Liver (tissue), 3 donors: ENCODE data around the gene PRSS8.

Experiments
- ATF3 ChIP-seq: IDR thresholded peaks from 2 replicates; pipeline ENCODE4 v1.6.1; 2016; ENCODE audit warnings: antibody characterized with exemption
- CTCF ChIP-seq: fragments of 150-350 bp; IDR thresholded peaks from 2 replicates; pipeline ENCODE4 v1.5.1; 2017; ENCODE audit warnings: improper control_type of control experiment, low read depth, low read length; ENCODE audit not compliant: missing input control
- EGR1 ChIP-seq, 2 donors: IDR thresholded peaks; 2 replicates each; pipeline ENCODE4 v1.6.1; 2016 to 2018; ENCODE audit warnings: antibody characterized with exemption in 2 of 2, low read depth in 2 of 2
- FOXA1 ChIP-seq: IDR thresholded peaks from 2 replicates; pipeline ENCODE4 v1.6.1; 2016; ENCODE audit warnings: antibody characterized with exemption
- GABPA ChIP-seq, 2 donors: IDR thresholded peaks in 1 of 2; conservative IDR thresholded peaks in 1 of 2; 2 replicates each; pipeline ENCODE4 v1.6.1; 2016; ENCODE audit warnings: antibody characterized with exemption in 2 of 2, mild to moderate bottlenecking in 1 of 2, moderate library complexity in 1 of 2
- HNF4A ChIP-seq, 2 donors: conservative IDR thresholded peaks; 2 replicates each; pipeline ENCODE4 v1.6.1; 2016; ENCODE audit warnings: antibody characterized with exemption in 2 of 2, mild to moderate bottlenecking in 2 of 2
- MAX ChIP-seq: IDR thresholded peaks from 2 replicates; pipeline ENCODE4 v1.6.1; 2016; ENCODE audit warnings: antibody characterized with exemption
- RAD21 ChIP-seq, 2 donors: IDR thresholded peaks; 2 replicates each; pipeline ENCODE4 v1.6.1; 2016; ENCODE audit warnings: antibody characterized with exemption in 2 of 2, mild to moderate bottlenecking in 2 of 2
- REST ChIP-seq: IDR thresholded peaks from 2 replicates; pipeline ENCODE4 v1.6.1; 2016; ENCODE audit warnings: antibody characterized with exemption, mild to moderate bottlenecking
- RXRA ChIP-seq, 2 donors: IDR thresholded peaks; 2 replicates each; pipeline ENCODE4 v1.6.1; 2017 to 2018; ENCODE audit warnings: antibody characterized with exemption in 2 of 2, mild to moderate bottlenecking in 1 of 2
- SP1 ChIP-seq: IDR thresholded peaks from 2 replicates; pipeline ENCODE4 v1.6.1; 2018; ENCODE audit warnings: antibody characterized with exemption, mild to moderate bottlenecking
- TAF1 ChIP-seq: conservative IDR thresholded peaks from 2 replicates; pipeline ENCODE4 v1.6.1; 2016; ENCODE audit warnings: antibody characterized with exemption, mild to moderate bottlenecking
- ZBTB33 ChIP-seq: IDR thresholded peaks from 2 replicates; pipeline ENCODE4 v1.6.1; 2016; ENCODE audit warnings: antibody characterized with exemption
- donor health status: healthy.
- donor health status: healthy.

- TF ChIP-seq CTCF (no peak), ZBTB33 (no peak), REST (no peak), EGR1 (IDR thresholded peaks at IDR 0.05; ENCODE audit: low read depth in 2 of 2) (no peak), TAF1 (no peak), ATF3 (no peak), FOXA1 (no peak), RXRA (IDR thresholded peaks at IDR 0.05) (no peak), MAX (no peak), RAD21 (IDR thresholded peaks at IDR 0.05) (no peak), GABPA (IDR thresholded peaks at IDR 0.05 in 1 of 2, conservative IDR thresholded peaks at IDR 0.05 in 1 of 2) (no peak), SP1 (no peak), HNF4A (conservative IDR thresholded peaks at IDR 0.05) (no peak)
Measured at GRCh38 chr16:31106509-31107464, 28.7 kb downstream of the PRSS8 start.
